Nephron progenitor cell (in vitro differentiated cells): Measurements from ENCODE around the gene FRMPD4.

ENCODE experiments used
- DNase-seq: peaks from one replicate; pipeline ENCODE4 v3.0.0; 2021
- H3K27ac Mint-ChIP-seq: 2 replicates; pipeline ENCODE4 v1.8.0; 2021; ENCODE audit warnings: mild to moderate bottlenecking, moderate library complexity, mixed read lengths
- H3K27me3 Mint-ChIP-seq: 2 replicates; pipeline ENCODE4 v1.8.0; 2021; ENCODE audit warnings: mild to moderate bottlenecking, low read depth, mixed read lengths; ENCODE audit not compliant: poor library complexity
- H3K36me3 Mint-ChIP-seq: 2 replicates; pipeline ENCODE4 v1.8.0; 2021; ENCODE audit warnings: low read depth, mixed read lengths
- H3K4me1 Mint-ChIP-seq: 2 replicates; pipeline ENCODE4 v1.8.0; 2021; ENCODE audit warnings: mixed read lengths
- H3K4me3 Mint-ChIP-seq: 2 replicates; pipeline ENCODE4 v1.8.0; 2021; ENCODE audit warnings: mild to moderate bottlenecking, moderate library complexity, mixed read lengths
- H3K9me3 Mint-ChIP-seq: 2 replicates; pipeline ENCODE4 v1.8.0; 2021; ENCODE audit warnings: mild to moderate bottlenecking, moderate library complexity, mixed read lengths
- TF ChIP-seq, protein P1 (sequence below): fragments of 200-600 bp; sonication (generic); IDR thresholded peaks from 2 replicates; pipeline ENCODE4 v1.5.0; 2021; ENCODE audit warnings: antibody characterized with exemption

FRMPD4 gene

GRCh38 chrX:12282991-12283390 is 144.7 kb downstream of the FRMPD4 start:
- Mint-ChIP-seq H3K9me3 (peaks cover 20% of the 10 kb centered on the region), H3K4me1 (no peaks in the 10 kb centered on the region), H3K36me3 (no peaks in the 10 kb centered on the region), H3K27ac (no peak overlapping the region), H3K4me3 (no peak overlapping the region), H3K27me3 (no peaks in the 10 kb centered on the region)
- TF ChIP-seq, protein P1, sequence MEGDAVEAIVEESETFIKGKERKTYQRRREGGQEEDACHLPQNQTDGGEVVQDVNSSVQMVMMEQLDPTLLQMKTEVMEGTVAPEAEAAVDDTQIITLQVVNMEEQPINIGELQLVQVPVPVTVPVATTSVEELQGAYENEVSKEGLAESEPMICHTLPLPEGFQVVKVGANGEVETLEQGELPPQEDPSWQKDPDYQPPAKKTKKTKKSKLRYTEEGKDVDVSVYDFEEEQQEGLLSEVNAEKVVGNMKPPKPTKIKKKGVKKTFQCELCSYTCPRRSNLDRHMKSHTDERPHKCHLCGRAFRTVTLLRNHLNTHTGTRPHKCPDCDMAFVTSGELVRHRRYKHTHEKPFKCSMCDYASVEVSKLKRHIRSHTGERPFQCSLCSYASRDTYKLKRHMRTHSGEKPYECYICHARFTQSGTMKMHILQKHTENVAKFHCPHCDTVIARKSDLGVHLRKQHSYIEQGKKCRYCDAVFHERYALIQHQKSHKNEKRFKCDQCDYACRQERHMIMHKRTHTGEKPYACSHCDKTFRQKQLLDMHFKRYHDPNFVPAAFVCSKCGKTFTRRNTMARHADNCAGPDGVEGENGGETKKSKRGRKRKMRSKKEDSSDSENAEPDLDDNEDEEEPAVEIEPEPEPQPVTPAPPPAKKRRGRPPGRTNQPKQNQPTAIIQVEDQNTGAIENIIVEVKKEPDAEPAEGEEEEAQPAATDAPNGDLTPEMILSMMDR = no peak
- DNase-seq = no peak

DNA sequence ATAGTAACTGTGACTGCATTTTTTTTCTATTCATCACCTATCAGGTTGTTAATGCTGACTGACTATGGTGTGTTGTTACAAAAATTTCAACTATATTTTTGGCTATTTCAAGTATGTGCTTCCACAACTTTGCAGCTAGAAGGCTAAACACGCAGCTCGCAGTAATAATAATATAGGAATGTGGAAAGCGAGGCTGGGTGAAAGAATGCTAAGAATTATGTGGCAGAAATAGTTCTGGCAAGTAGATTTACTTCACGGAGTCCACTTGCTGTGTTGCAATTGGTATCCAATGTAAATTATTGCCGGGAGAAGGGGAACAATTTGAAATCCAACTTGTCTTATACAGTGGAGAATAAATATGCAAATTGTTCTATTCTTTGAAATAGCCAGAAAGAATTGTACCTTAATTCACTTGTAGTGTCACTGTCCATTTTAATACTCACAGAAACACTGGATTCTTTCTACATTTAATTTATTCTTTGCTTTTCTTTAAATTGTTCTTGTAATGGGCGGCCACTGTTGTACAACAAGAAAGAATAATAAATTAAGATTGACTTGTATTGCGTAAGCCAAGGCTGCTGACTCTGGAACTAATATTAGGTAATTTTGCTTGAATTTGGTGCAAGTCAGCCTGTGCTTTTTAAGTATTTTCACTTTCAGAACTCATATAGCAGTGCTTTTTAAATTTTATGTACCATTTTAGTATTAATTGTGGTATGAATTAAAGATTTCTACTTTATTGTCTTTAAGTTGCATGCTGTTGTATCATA is 154.9 kb downstream of the FRMPD4 start:
- DNase-seq = no peak
- Mint-ChIP-seq H3K27ac (no peak overlapping the region), H3K27me3 (peaks cover 4% of the 10 kb centered on the region), H3K4me1 (no peaks in the 10 kb centered on the region), H3K4me3 (no peak overlapping the region), H3K9me3 (peaks cover 18% of the 10 kb centered on the region), H3K36me3 (no peaks in the 10 kb centered on the region)
- TF ChIP-seq, protein P1 = no peak

DNA sequence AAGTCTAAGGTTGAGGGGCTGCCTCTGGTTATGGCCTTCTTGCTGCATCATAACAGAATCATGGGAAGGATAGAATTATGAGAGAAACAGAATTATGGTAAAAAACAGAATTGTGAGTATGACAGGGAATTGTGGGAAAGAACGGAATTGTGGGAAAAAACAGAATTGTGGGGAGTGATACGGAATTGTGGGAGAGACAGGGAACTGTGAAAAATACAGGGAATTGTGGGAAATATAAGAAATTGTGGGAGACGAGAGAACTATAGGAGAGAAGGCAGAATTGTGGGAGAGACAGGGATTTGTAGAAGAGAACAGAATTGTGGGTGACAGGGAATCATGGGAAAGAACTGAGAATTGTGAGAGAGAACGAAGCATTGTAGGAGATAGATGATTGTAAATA is 159.1 kb downstream of the FRMPD4 start:
- Mint-ChIP-seq H3K9me3 (peaks cover 19% of the 10 kb centered on the region), H3K4me3 (no peak overlapping the region), H3K27me3 (no peaks in the 10 kb centered on the region), H3K36me3 (no peaks in the 10 kb centered on the region), H3K27ac (no peak overlapping the region), H3K4me1 (no peaks in the 10 kb centered on the region)
- DNase-seq = no peak
- TF ChIP-seq, protein P1 = no peak

DNA sequence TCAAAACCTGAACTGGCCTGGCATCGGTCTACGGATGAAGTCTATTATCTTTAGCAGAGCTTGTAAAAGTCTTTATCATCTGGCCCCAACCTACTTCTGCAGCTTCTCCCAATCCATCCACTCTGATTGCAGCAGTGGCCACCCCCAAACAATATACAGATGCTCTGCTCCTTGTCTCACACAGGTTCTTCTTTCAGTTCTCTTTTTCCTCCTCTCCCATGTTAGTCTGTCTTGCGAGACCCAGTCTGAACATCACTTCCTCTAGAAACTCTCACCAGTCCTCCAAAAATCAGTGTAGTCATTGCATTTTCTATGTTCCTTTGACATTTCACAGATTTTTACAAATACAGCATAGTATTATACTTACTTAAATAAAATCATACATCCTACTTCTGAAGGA is 163.0 kb downstream of the FRMPD4 start:
- Mint-ChIP-seq H3K9me3 (peaks cover 28% of the 10 kb centered on the region), H3K27ac (no peak overlapping the region), H3K27me3 (no peaks in the 10 kb centered on the region), H3K4me3 (no peak overlapping the region), H3K36me3 (no peaks in the 10 kb centered on the region), H3K4me1 (no peaks in the 10 kb centered on the region)
- DNase-seq = no peak
- TF ChIP-seq, protein P1 = no peak

DNA sequence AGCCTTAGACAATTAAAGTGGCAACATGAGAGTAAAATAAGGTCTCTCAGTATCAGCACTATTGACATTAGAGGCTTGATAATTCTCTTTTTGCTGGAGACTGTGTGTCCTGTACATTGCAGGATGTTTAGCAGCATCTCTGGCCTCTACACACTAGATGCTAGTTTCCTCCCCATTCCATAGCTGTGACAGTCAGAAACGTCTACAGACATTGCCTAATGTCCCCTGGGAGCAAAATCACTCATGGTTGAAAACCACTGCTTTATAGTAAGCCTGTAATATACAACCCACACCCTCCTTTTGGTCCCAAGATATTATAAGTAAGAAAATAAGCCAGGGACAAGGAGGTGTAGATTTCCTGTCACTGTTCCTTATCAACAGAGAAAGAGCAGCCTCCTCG is 166.0 kb downstream of the FRMPD4 start:
- Mint-ChIP-seq H3K4me3 (no peak overlapping the region), H3K4me1 (no peaks in the 10 kb centered on the region), H3K27me3 (no peaks in the 10 kb centered on the region), H3K9me3 (peaks cover 27% of the 10 kb centered on the region), H3K27ac (no peak overlapping the region), H3K36me3 (no peaks in the 10 kb centered on the region)
- TF ChIP-seq, protein P1 = no peak
- no peak for DNase-seq

GRCh38 chrX:12307961-12308360 is 169.7 kb downstream of the FRMPD4 start:
- Mint-ChIP-seq H3K4me1 (no peaks in the 10 kb centered on the region), H3K36me3 (no peaks in the 10 kb centered on the region), H3K4me3 (no peak overlapping the region), H3K27me3 (no peaks in the 10 kb centered on the region), H3K9me3 (peaks cover 30% of the 10 kb centered on the region), H3K27ac (no peak overlapping the region)
- DNase-seq = no peak
- TF ChIP-seq, protein P1 = no peak
